IMR-90 (cell line): ENCODE measurements around the gene HAND2. TPM values are rescaled to one million over a fixed set of nuclear protein-coding genes. Genes with fewer than 3 reads are reported as not detected.

Experiments used
- ATAC-seq: fragments of 200-7000 bp; cut with Tn5 transposase; 2 replicates; pipeline ENCODE4 v1.9.1; 2020; ENCODE audit warnings: low read depth, mild to moderate bottlenecking, moderate library complexity
- BruUV-seq: library from RNA; stranded (reverse); fragments of 400-500 nt; replicated peaks from 2 replicates; lab custom pipeline; 2021; lab: Mats Ljungman, UMichigan
- CTCF ChIA-PET: fragments of 300-600 bp; formaldehyde crosslinking; extraction: SDS; loops from one replicate; lab custom pipeline; 2021; ENCODE audit warnings: antibody characterized with exemption; lab: Yijun Ruan, JAX
- POLR2A ChIA-PET: fragments of 300-600 bp; sonication (Branson Sonifier 250); formaldehyde crosslinking; loops from one replicate; lab custom pipeline; 2022; ENCODE audit warnings: antibody characterized with exemption; ENCODE audit not compliant: unreplicated experiment; lab: Charles Lee
- DNase-seq: peaks from one replicate; pipeline ENCODE4 v3.0.0; 2013
- H2AFZ ChIP-seq: replicated peaks from 2 replicates; pipeline ENCODE3; 2013; ENCODE audit warnings: low read length, mild to moderate bottlenecking; ENCODE audit not compliant: poor library complexity
- H2AK5ac ChIP-seq: 2 replicates; pipeline ENCODE4 v1.6.1; 2013; ENCODE audit warnings: low read depth, low read length, inconsistent platforms
- H2AK9ac ChIP-seq: replicated peaks from 2 replicates; pipeline ENCODE3; 2013; ENCODE audit warnings: mild to moderate bottlenecking, low read depth, low read length, moderate library complexity; ENCODE audit not compliant: poor library complexity
- H2BK120ac ChIP-seq: 2 replicates; pipeline ENCODE4 v1.6.1; 2013; ENCODE audit warnings: low read depth, low read length, inconsistent platforms
- H2BK15ac ChIP-seq: 3 replicates; pipeline ENCODE4 v1.6.1; 2013; ENCODE audit warnings: low read depth, low read length, inconsistent platforms
- H2BK20ac ChIP-seq: 2 replicates; pipeline ENCODE4 v1.6.1; 2013; ENCODE audit warnings: low read depth, mild to moderate bottlenecking, inconsistent platforms, low read length, moderate library complexity
- H2BK5ac ChIP-seq: 2 replicates; pipeline ENCODE4 v1.6.1; 2013; ENCODE audit warnings: mild to moderate bottlenecking, low read depth, low read length, inconsistent platforms; ENCODE audit not compliant: poor library complexity, severe bottlenecking
- H3K14ac ChIP-seq: replicated peaks from 2 replicates; pipeline ENCODE4 v1.6.1; 2013; ENCODE audit warnings: low read depth, low read length, inconsistent platforms
- H3K18ac ChIP-seq: 2 replicates; pipeline ENCODE4 v1.6.1; 2013; ENCODE audit warnings: low read depth, low read length, control low read depth
- H3K23ac ChIP-seq: 2 replicates; pipeline ENCODE4 v1.6.1; 2013; ENCODE audit warnings: low read depth, low read length, inconsistent platforms
- H3K27ac ChIP-seq: 2 replicates; pipeline ENCODE4 v1.5.1; 2013; ENCODE audit warnings: mild to moderate bottlenecking, control low read depth, low read length; ENCODE audit not compliant: insufficient read depth
- H3K27me3 ChIP-seq: 2 replicates; pipeline ENCODE4 v1.6.1; 2013; ENCODE audit warnings: low read length; ENCODE audit not compliant: control insufficient read depth, insufficient read depth
- H3K36me3 ChIP-seq: 2 replicates; pipeline ENCODE4 v1.6.1; 2013; ENCODE audit warnings: low read length, mixed read lengths; ENCODE audit not compliant: control insufficient read depth, insufficient read depth
- H3K4ac ChIP-seq: 2 replicates; pipeline ENCODE4 v1.6.1; 2013; ENCODE audit warnings: low read depth, low read length, inconsistent platforms
- H3K4me1 ChIP-seq: 2 replicates; pipeline ENCODE4 v1.6.1; 2013; ENCODE audit warnings: low read length, mixed read lengths; ENCODE audit not compliant: control insufficient read depth, insufficient read depth
- H3K4me2 ChIP-seq: 2 replicates; pipeline ENCODE4 v1.6.1; 2013; ENCODE audit warnings: low read depth, mild to moderate bottlenecking, control low read depth, low read length, moderate library complexity
- H3K4me3 ChIP-seq: 2 replicates; pipeline ENCODE4 v1.5.1; 2013; ENCODE audit warnings: low read depth, mild to moderate bottlenecking, control low read depth, low read length, moderate library complexity; ENCODE audit not compliant: insufficient read depth
- H3K56ac ChIP-seq: 2 replicates; pipeline ENCODE4 v1.6.1; 2013; ENCODE audit warnings: low read length, inconsistent platforms; ENCODE audit not compliant: insufficient read depth; ENCODE audit errors: extremely low read depth
- H3K79me1 ChIP-seq, 2 experiments: 2 replicates each; pipeline ENCODE4 v1.6.1; 2013; ENCODE audit warnings: low read length in 2 of 2, inconsistent platforms in 1 of 2, low read depth in 1 of 2
- H3K9ac ChIP-seq: 2 replicates; pipeline ENCODE4 v1.6.1; 2013; ENCODE audit warnings: low read depth, low read length, control low read depth
- H3K9me1 ChIP-seq: 2 replicates; pipeline ENCODE4 v1.6.1; 2013; ENCODE audit warnings: low read length, inconsistent platforms; ENCODE audit not compliant: insufficient read depth
- H3K9me3 ChIP-seq: 2 replicates; pipeline ENCODE4 v1.6.1; 2013; ENCODE audit warnings: low read length; ENCODE audit not compliant: control insufficient read depth, insufficient read depth
- H4K20me1 ChIP-seq: 2 replicates; pipeline ENCODE4 v1.6.1; 2013; ENCODE audit warnings: low read length, inconsistent platforms; ENCODE audit not compliant: insufficient read depth
- H4K5ac ChIP-seq: 2 replicates; pipeline ENCODE4 v1.6.1; 2013; ENCODE audit warnings: mild to moderate bottlenecking, low read depth, low read length, control low read depth
- H4K8ac ChIP-seq, 2 experiments: 2 replicates each; pipeline ENCODE4 v1.6.1; 2013; ENCODE audit warnings: low read depth in 2 of 2, low read length in 2 of 2, control low read depth in 1 of 2, inconsistent platforms in 1 of 2
- H4K91ac ChIP-seq: 2 replicates; pipeline ENCODE4 v1.6.1; 2013; ENCODE audit warnings: low read depth, low read length, inconsistent platforms; ENCODE audit not compliant: insufficient read depth
- MAFK ChIP-seq: IDR thresholded peaks from 2 replicates; pipeline ENCODE4 v1.6.1; 2012; ENCODE audit warnings: low read depth, low read length, improper control_type of control experiment
- MAZ ChIP-seq: IDR thresholded peaks from 2 replicates; pipeline ENCODE4 v1.6.1; 2012; ENCODE audit warnings: low read depth, mild to moderate bottlenecking, low read length, improper control_type of control experiment, moderate library complexity, borderline replicate concordance
- POLR2A ChIP-seq: IDR thresholded peaks from 2 replicates; pipeline ENCODE4 v1.6.1; 2012; ENCODE audit warnings: mild to moderate bottlenecking, low read depth, low read length
- USF2 ChIP-seq: fragments of 150-350 bp; IDR thresholded peaks from 2 replicates; pipeline ENCODE4 v1.6.1; 2017; ENCODE audit warnings: mild to moderate bottlenecking, antibody characterized with exemption, low read length, low read depth
- whole genome bisulfite sequencing, 2 experiments: methylation state at CpG; one replicate each; pipeline versions ENCODE4 v1.1.5 to v1.1.7; 2013; ENCODE audit warnings: missing lambda C conversion rate in 2 of 2; ENCODE audit not compliant: insufficient read length in 1 of 2; ENCODE audit errors: extremely low coverage in 2 of 2; 5-methylcytosine and 5-hydroxymethylcytosine counted together
- dilution Hi-C: fragments of 300-500 bp; cut with HindIII; formaldehyde crosslinking; loops from one replicate; pipeline ENCODE4 v1.14.3; 2018; ENCODE audit warnings: low sequenced_read_pairs; ENCODE audit not compliant: unreplicated experiment
- in situ Hi-C: fragments of 300-500 bp; cut with MboI; formaldehyde crosslinking; loops from 3 replicates; pipeline ENCODE4 v1.14.3; 2019; ENCODE audit warnings: low sequenced_read_pairs, inconsistent platforms, mixed read lengths
- intact Hi-C: fragments of 100-400 bp; cut with micrococcal nuclease; formaldehyde crosslinking; loops from 2 replicates; pipeline ENCODE4 v1.10.0; 2022
- polyA plus RNA-seq, 3 experiments: library from polyadenylated mRNA; depleted of rRNA; stranded (reverse); fragments of >200 nt; gene quantifications; 2 replicates each; pipeline ENCODE4 v1.2.3, GENCODE V29; 2012; ENCODE audit warnings: low replicate concordance in 1 of 3
- total RNA-seq: library from RNA; depleted of rRNA; stranded (reverse); fragments of >200 nt; gene quantifications from 2 replicates; pipeline ENCODE4 v1.2.3, GENCODE V29; 2012

The HAND2 gene
- total and polyA plus RNA-seq, 2 of the 4 experiments (the other 2 are of a cell fraction) = 0.36 to 0.97 TPM

GRCh38 chr4:173578956-173579355, 48.9 kb upstream of the HAND2 start (continued):
- TF ChIP-seq USF2 = no peak
- TF ChIP-seq MAZ = no peak

- in situ Hi-C loops = no loop called here
- DNase-seq = no peak
Measured at GRCh38 chr4:173577963-173578362, 47.9 kb upstream of the HAND2 start.

More at GRCh38 chr4:173577963-173578362, 47.9 kb upstream of the HAND2 start:
- no peak overlapping the region for H3K14ac ChIP-seq
- no peaks in the 10 kb centered on the region for H3K9me1 ChIP-seq
- no peak overlapping the region for H2BK20ac ChIP-seq
- BruUV-seq = no TSS peak
- no peaks in the 10 kb centered on the region for H3K9me3 ChIP-seq
- no peak overlapping the region for H3K4me3 ChIP-seq
- no peak overlapping the region for H2BK120ac ChIP-seq
- H2AK5ac ChIP-seq = no peak overlapping the region
- H4K8ac ChIP-seq = no peak overlapping the region
- H4K5ac ChIP-seq = no peak overlapping the region
- no peak for ATAC-seq
- H3K4me2 ChIP-seq = no peak overlapping the region
- TF ChIP-seq MAFK = no peak
- no peak for TF ChIP-seq POLR2A
- TF ChIP-seq USF2 = no peak
- H2AK9ac ChIP-seq = no peak overlapping the region
- POLR2A ChIA-PET = no interaction called here
- no peak overlapping the region for H2BK5ac ChIP-seq
- no peak overlapping the region for H3K27ac ChIP-seq
- no peak overlapping the region for H3K18ac ChIP-seq
- H3K9ac ChIP-seq = no peak overlapping the region
- no peaks in the 10 kb centered on the region for H3K79me1 ChIP-seq
- CTCF ChIA-PET = no interaction called here
- no peaks in the 10 kb centered on the region for H3K4me1 ChIP-seq
- no peak overlapping the region for H2AFZ ChIP-seq
- H2BK15ac ChIP-seq = no peak overlapping the region
- WGBS, 2 experiments = 67% methylated on average over 5 of the region's 5 CpGs; no CpG with 5 or more reads in 1 of the 2 experiments
- intact Hi-C loops (no loop called here), dilution Hi-C loops (no loop called here)
- peaks cover 4% of the 10 kb centered on the region; the same call in 1 of the 2 replicates for H3K27me3 ChIP-seq
- H3K36me3 ChIP-seq = no peaks in the 10 kb centered on the region
- H4K91ac ChIP-seq = no peak overlapping the region
- H3K23ac ChIP-seq = no peak overlapping the region
- no peaks in the 10 kb centered on the region for H4K20me1 ChIP-seq
- H3K56ac ChIP-seq = no peak overlapping the region
- no peak overlapping the region for H3K4ac ChIP-seq
